ENCODE measurements around the gene UBE3B. TPM values are rescaled to one million over a fixed set of nuclear protein-coding genes. Genes with fewer than 3 reads are reported as not detected.

Gene UBE3B
- total RNA-seq, 4 donors from 2014 or later: 51.0 to 93.5 (median 78.9) TPM

DNA sequence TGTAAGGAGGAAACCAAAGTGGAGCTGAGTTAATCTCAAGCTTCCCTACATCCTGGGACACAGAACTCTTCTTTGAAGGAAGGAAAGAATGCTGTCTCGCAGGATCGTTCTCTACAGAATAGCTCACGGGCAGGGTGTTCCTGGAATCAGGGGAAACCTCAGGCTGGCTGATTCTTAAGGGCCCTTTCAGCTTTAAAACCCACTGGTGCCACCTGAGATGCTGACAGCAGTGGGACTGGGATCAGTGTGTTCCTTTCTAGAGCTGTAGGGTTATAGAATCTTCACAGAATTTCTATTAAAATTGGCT, 47.8 kb downstream of the UBE3B start:
- TF ChIP-seq POLR2A (IDR thresholded peaks at IDR 0.05) (no peak), EP300 (IDR thresholded peaks at IDR 0.05) (no peak)
- TF ChIP-seq, protein P1, sequence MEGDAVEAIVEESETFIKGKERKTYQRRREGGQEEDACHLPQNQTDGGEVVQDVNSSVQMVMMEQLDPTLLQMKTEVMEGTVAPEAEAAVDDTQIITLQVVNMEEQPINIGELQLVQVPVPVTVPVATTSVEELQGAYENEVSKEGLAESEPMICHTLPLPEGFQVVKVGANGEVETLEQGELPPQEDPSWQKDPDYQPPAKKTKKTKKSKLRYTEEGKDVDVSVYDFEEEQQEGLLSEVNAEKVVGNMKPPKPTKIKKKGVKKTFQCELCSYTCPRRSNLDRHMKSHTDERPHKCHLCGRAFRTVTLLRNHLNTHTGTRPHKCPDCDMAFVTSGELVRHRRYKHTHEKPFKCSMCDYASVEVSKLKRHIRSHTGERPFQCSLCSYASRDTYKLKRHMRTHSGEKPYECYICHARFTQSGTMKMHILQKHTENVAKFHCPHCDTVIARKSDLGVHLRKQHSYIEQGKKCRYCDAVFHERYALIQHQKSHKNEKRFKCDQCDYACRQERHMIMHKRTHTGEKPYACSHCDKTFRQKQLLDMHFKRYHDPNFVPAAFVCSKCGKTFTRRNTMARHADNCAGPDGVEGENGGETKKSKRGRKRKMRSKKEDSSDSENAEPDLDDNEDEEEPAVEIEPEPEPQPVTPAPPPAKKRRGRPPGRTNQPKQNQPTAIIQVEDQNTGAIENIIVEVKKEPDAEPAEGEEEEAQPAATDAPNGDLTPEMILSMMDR (IDR thresholded peaks at IDR 0.05): no peak
- H3K4me3 ChIP-seq: no peak overlapping the region
- H3K36me3 ChIP-seq: peaks cover 0 to 99% (median 38%) of the 10 kb centered on the region in 3 donors
- H3K4me1 ChIP-seq: no peaks in the 10 kb centered on the region
- no peaks in the 10 kb centered on the region for H3K9me3 ChIP-seq
- 67 to 80% methylated on average over 3 of the region's 3 CpGs for WGBS, 2 donors
- no peaks in the 10 kb centered on the region for H3K27me3 ChIP-seq
- H3K27ac ChIP-seq: no peak overlapping the region
- no peak for DNase-seq (ENCODE audit: low spot score in 2 of 2)

DNA sequence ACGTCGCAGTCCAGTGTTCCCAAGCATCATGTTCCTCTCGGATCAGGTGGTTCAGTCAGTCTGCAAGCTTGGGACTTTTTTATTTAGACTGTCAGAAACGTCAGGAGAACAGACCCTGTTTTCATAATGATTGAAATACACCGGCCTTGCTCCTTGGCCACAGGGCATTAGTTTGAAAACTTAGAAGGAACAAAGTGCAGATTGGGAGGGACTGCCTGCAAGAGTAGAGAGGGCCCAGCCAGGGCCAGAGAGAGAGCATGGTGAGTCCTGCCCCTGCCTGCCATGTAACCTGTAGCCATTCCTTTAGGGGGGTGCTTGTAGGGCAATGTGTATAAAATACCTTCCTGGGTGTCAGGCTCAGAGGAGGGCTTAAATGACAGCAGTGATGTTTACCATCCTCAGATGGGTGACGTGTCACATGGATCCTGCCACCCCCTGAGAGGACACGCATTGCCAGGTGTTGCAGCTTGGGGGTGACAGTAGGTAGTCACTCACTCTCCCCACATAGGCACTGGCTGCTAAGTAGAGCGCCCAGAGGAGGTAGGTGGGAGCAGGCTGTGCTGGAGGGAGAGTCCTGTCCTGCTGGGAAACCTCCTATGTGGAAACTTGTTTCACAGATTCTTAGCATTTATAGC, 50.2 kb downstream of the UBE3B start:
- Histone ChIP-seq H3K4me3 (no peak overlapping the region), H3K9me3 (no peaks in the 10 kb centered on the region), H3K36me3 (peaks cover 2 to 99% (median 32%) of the 10 kb centered on the region in 3 donors), H3K4me1 (no peaks in the 10 kb centered on the region), H3K27ac (no peak overlapping the region), H3K27me3 (no peaks in the 10 kb centered on the region)
- 81 to 82% methylated on average over 8 of the region's 8 CpGs for WGBS, 2 donors
- TF ChIP-seq EP300 (IDR thresholded peaks at IDR 0.05): no peak
- TF ChIP-seq, protein P1 (IDR thresholded peaks at IDR 0.05): no peak
- no peak for TF ChIP-seq POLR2A (IDR thresholded peaks at IDR 0.05)
- DNase-seq (ENCODE audit: low spot score in 2 of 2): no peak

DNA sequence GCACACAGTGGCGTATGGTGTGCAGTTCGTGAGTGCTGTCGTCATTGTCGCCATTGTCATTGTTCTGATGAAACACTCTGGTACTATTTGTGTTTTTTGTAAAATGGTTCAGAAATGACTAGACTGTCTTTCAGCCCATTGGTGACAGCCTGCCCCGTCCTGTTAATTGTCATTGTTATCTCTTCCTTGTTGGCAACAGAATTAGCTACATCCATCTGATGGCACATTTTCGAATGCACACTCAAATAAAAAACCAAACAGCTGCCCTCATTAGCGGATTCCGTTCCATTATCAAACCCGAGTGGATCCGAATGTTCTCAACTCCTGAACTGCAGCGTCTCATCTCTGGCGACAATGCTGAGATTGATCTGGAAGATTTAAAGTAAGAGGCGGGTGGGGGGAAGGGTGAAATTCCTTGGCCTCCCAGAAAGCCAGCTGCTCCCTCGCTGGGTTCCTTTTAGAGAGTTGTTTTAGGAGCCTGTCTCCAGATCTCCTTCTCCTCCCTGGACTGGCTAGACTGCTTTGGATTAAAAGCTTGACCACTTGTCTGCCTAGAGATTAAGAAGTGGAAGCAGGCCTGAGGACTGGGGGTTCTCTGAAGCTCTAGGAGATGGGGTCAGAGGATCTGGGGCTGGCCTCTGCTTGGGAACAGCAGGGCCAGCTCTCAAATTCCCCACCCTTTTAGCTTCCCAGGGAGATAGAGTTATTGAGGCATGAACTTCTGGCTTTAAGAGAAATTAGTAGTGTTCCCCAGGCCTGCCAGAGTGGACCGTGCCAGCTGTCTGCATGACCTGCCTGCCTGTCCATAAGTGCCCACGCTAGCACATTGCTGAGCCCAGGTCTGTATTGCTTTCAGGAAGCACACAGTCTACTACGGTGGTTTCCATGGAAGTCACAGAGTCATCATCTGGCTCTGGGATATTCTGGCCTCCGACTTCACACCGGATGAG, 52.5 kb downstream of the UBE3B start:
- Histone ChIP-seq H3K4me1 (no peaks in the 10 kb centered on the region), H3K27me3 (no peaks in the 10 kb centered on the region), H3K4me3 (no peak overlapping the region), H3K27ac (no peak overlapping the region), H3K36me3 (peaks cover 2 to 99% (median 34%) of the 10 kb centered on the region in 3 donors), H3K9me3 (no peaks in the 10 kb centered on the region)
- TF ChIP-seq EP300 (IDR thresholded peaks at IDR 0.05): no peak
- TF ChIP-seq POLR2A (IDR thresholded peaks at IDR 0.05): no peak
- TF ChIP-seq, protein P1 (IDR thresholded peaks at IDR 0.05): no peak
- no peak for DNase-seq (ENCODE audit: low spot score in 2 of 2)
- WGBS, 2 donors: 64 to 68% methylated on average over 19 of the region's 19 CpGs

DNA sequence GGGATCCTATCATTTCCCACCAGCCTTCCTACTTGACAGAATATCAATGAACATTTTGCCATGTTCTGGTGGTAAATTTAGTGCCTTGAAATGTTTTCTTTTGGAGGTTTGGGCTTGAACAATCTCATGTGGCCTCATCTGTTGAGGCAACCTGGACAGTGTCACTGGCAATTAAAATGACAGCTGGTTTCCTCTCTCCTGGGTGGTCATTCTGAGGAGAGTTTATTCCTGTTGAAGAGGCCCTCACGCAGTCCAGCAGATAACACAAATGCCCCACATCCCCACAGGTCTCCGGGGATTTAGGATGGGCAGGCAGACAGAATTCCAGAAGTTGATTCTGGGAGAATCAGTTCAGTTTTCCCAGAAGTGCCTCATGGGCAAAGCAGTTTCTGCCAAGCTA, 54.0 kb downstream of the UBE3B start:
- WGBS, 2 donors: 65 to 66% methylated on average over 2 of the region's 2 CpGs
- Histone ChIP-seq H3K27ac (no peak overlapping the region), H3K27me3 (no peaks in the 10 kb centered on the region), H3K36me3 (peaks cover 2 to 100% (median 34%) of the 10 kb centered on the region in 3 donors), H3K4me3 (no peak overlapping the region), H3K9me3 (no peaks in the 10 kb centered on the region), H3K4me1 (no peaks in the 10 kb centered on the region)
- DNase-seq (ENCODE audit: low spot score in 2 of 2): no peak
- TF ChIP-seq POLR2A (IDR thresholded peaks at IDR 0.05) (no peak), EP300 (IDR thresholded peaks at IDR 0.05) (no peak)
- TF ChIP-seq, protein P1 (IDR thresholded peaks at IDR 0.05): no peak
